OCI-LY1 (cell line): Measurements from ENCODE around the gene YAP1.

Experiments
- H2AFZ ChIP-seq: fragments of 200-600 bp; sonication (generic), shearing (Covaris generic); 2 replicates; pipeline ENCODE4 v1.6.0; 2014; ENCODE audit warnings: antibody characterized with exemption, mild to moderate bottlenecking, low read length
- H3F3A ChIP-seq: fragments of 200-600 bp; sonication (generic), shearing (Covaris generic); 2 replicates; pipeline ENCODE4 v1.6.0; 2014; ENCODE audit warnings: mild to moderate bottlenecking, antibody characterized with exemption, low read length, moderate library complexity; ENCODE audit not compliant: insufficient read depth
- H3K27ac ChIP-seq: fragments of 200-600 bp; sonication (generic); 2 replicates; pipeline ENCODE4 v1.5.1; 2014; ENCODE audit warnings: low read length, mixed run types, mild to moderate bottlenecking, low read depth; ENCODE audit not compliant: poor library complexity, severe bottlenecking
- H3K27me3 ChIP-seq: fragments of 200-600 bp; sonication (generic); 2 replicates; pipeline ENCODE4 v1.6.0; 2014; ENCODE audit warnings: antibody characterized with exemption, mild to moderate bottlenecking, low read length, moderate library complexity; ENCODE audit not compliant: insufficient read depth
- H3K36me3 ChIP-seq: fragments of 200-600 bp; sonication (generic); 2 replicates; pipeline ENCODE4 v1.6.1; 2014; ENCODE audit warnings: mild to moderate bottlenecking, antibody characterized with exemption, low read length, moderate library complexity, mixed read lengths; ENCODE audit not compliant: insufficient read depth
- H3K4me1 ChIP-seq: fragments of 200-600 bp; sonication (generic); 2 replicates; pipeline ENCODE4 v1.5.1; 2014; ENCODE audit warnings: mild to moderate bottlenecking, low read length, moderate library complexity; ENCODE audit not compliant: insufficient read depth, severe bottlenecking
- H3K4me2 ChIP-seq: fragments of 200-600 bp; sonication (generic), shearing (Covaris generic); 2 replicates; pipeline ENCODE4 v1.6.1; 2014; ENCODE audit warnings: low read length
- H3K4me3 ChIP-seq: fragments of 200-600 bp; sonication (generic); 2 replicates; pipeline ENCODE4 v1.5.1; 2014; ENCODE audit warnings: low read length, low read depth, mild to moderate bottlenecking, mixed read lengths; ENCODE audit not compliant: poor library complexity, severe bottlenecking
- H3K79me2 ChIP-seq: fragments of 200-600 bp; shearing (Covaris generic); 2 replicates; pipeline ENCODE4 v1.6.1; 2016; ENCODE audit warnings: mixed run types, low read length, mixed read lengths; ENCODE audit not compliant: insufficient read depth
- H3K9ac ChIP-seq: fragments of 200-600 bp; sonication (generic), shearing (Covaris generic); 2 replicates; pipeline ENCODE4 v1.6.1; 2014; ENCODE audit warnings: mild to moderate bottlenecking, low read length, mixed read lengths
- H3K9me2 ChIP-seq: fragments of 200-600 bp; sonication (generic), shearing (Covaris generic); 2 replicates; pipeline ENCODE4 v1.6.1; 2014; ENCODE audit warnings: low read depth, mild to moderate bottlenecking, low read length, mixed read lengths
- H3K9me3 ChIP-seq: fragments of 200-600 bp; shearing (Covaris generic); 2 replicates; pipeline ENCODE4 v1.6.1; 2014; ENCODE audit warnings: low read length, mixed read lengths
- H4K20me1 ChIP-seq: fragments of 200-600 bp; sonication (generic), shearing (Covaris generic); 2 replicates; pipeline ENCODE4 v1.6.0; 2016; ENCODE audit warnings: mild to moderate bottlenecking, low read length; ENCODE audit not compliant: insufficient read depth
- EZH2 ChIP-seq: fragments of 200-600 bp; sonication (generic), shearing (Covaris generic); IDR thresholded peaks from 2 replicates; pipeline ENCODE4 v1.8.0; 2017; ENCODE audit warnings: borderline replicate concordance, mixed run types, mild to moderate bottlenecking, antibody characterized with exemption, low read length, moderate library complexity, mixed read lengths
- TF ChIP-seq, protein P1 (sequence below): fragments of 200-600 bp; sonication (generic), shearing (Covaris generic); IDR thresholded peaks from 2 replicates; pipeline ENCODE4 v1.5.1; 2017; ENCODE audit warnings: mild to moderate bottlenecking, antibody characterized with exemption, low read length, moderate library complexity, mixed read lengths

Gene YAP1

DNA sequence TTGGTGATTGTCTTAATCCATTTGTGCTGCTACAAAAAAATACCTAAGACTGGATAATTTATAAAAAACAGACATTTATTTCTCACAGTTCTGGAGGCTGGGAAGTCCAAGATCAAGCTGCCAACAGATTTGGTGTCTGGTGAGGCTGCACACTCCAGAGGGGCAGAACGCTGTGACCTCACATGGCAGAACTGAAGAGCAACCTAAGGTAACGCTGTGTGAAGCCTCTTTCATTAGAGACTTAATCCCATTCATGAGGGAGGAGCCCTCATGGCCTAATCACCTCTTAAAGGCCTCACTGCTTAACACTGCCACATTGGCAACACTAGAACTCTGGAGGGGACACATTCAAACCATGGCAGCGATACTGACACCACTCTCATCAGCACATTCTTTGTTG is 164.4 kb downstream of the YAP1 start:
- no peaks in the 10 kb centered on the region; the same call in 1 of the 2 replicates for H3K36me3 ChIP-seq
- H3K9me2 ChIP-seq, result no peaks in the 10 kb centered on the region
- no peaks in the 10 kb centered on the region for H3K27me3 ChIP-seq
- TF ChIP-seq, protein P1, sequence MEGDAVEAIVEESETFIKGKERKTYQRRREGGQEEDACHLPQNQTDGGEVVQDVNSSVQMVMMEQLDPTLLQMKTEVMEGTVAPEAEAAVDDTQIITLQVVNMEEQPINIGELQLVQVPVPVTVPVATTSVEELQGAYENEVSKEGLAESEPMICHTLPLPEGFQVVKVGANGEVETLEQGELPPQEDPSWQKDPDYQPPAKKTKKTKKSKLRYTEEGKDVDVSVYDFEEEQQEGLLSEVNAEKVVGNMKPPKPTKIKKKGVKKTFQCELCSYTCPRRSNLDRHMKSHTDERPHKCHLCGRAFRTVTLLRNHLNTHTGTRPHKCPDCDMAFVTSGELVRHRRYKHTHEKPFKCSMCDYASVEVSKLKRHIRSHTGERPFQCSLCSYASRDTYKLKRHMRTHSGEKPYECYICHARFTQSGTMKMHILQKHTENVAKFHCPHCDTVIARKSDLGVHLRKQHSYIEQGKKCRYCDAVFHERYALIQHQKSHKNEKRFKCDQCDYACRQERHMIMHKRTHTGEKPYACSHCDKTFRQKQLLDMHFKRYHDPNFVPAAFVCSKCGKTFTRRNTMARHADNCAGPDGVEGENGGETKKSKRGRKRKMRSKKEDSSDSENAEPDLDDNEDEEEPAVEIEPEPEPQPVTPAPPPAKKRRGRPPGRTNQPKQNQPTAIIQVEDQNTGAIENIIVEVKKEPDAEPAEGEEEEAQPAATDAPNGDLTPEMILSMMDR, result no peak
- TF ChIP-seq EZH2, result no peak
- H3K4me3 ChIP-seq, result no peak overlapping the region
- H3K79me2 ChIP-seq, result no peaks in the 10 kb centered on the region
- no peak overlapping the region for H3K4me2 ChIP-seq
- H3K9me3 ChIP-seq, result no peaks in the 10 kb centered on the region
- H3K9ac ChIP-seq, result no peak overlapping the region
- no peak overlapping the region for H2AFZ ChIP-seq
- H3K4me1 ChIP-seq, result peaks cover 13% of the 10 kb centered on the region
- H3K27ac ChIP-seq, result no peak overlapping the region
- no peaks in the 10 kb centered on the region for H3F3A ChIP-seq
- no peaks in the 10 kb centered on the region for H4K20me1 ChIP-seq

DNA sequence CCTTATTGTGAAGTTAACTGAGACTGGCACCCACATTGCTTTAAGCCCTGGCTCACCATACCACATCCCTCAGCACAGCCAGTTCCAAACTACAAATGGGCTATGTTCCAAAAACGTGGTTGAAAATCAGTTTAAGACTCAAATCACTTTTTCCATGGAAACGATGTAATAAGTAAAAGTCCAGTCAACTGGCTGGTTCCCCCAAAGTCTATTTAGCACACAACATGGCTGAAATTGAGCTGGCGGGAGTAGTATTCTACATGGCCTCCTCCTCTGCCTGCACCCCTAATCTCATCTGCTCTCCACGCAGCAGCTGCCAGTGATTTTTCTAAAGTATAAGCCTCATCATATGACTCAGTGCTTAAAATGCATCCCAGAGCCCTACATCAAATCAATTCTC is 166.1 kb downstream of the YAP1 start:
- no peaks in the 10 kb centered on the region for H3K9me3 ChIP-seq
- no peaks in the 10 kb centered on the region for H3K27me3 ChIP-seq
- no peaks in the 10 kb centered on the region; the same call in 1 of the 2 replicates for H3K36me3 ChIP-seq
- H2AFZ ChIP-seq, result no peak overlapping the region
- no peak overlapping the region for H3K4me2 ChIP-seq
- TF ChIP-seq, protein P1, result no peak
- TF ChIP-seq EZH2, result no peak
- H3K9me2 ChIP-seq, result no peaks in the 10 kb centered on the region
- no peaks in the 10 kb centered on the region for H4K20me1 ChIP-seq
- no peak overlapping the region for H3K9ac ChIP-seq
- no peak overlapping the region for H3K4me3 ChIP-seq
- no peaks in the 10 kb centered on the region for H3F3A ChIP-seq
- peaks cover 24% of the 10 kb centered on the region for H3K4me1 ChIP-seq
- no peaks in the 10 kb centered on the region for H3K79me2 ChIP-seq
- H3K27ac ChIP-seq, result no peak overlapping the region

DNA sequence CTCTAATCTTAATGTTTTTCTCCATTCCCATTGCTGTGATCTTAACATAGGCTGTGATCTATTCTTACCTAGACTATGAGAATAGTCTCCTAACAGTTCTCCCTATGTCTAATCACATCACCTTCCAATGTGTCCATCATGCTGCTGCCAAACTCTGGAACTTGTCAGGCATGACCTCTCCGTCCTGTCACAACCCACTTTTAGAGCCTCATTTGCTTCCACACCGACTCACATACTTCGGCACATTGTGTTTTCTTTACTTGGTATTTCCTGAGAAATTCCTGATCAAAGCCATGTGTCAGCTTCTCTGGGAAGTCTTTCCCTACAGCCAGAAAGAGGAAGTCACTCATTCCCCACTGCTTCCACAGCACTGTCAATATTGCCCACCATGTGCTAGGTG is 166.5 kb downstream of the YAP1 start:
- H3K4me3 ChIP-seq, result no peak overlapping the region
- H4K20me1 ChIP-seq, result no peaks in the 10 kb centered on the region
- no peaks in the 10 kb centered on the region for H3F3A ChIP-seq
- no peak overlapping the region for H3K9ac ChIP-seq
- H3K4me1 ChIP-seq, result peaks cover 24% of the 10 kb centered on the region
- H3K79me2 ChIP-seq, result no peaks in the 10 kb centered on the region
- H3K9me3 ChIP-seq, result no peaks in the 10 kb centered on the region
- TF ChIP-seq, protein P1, result no peak
- TF ChIP-seq EZH2, result no peak
- H2AFZ ChIP-seq, result no peak overlapping the region
- no peaks in the 10 kb centered on the region for H3K9me2 ChIP-seq
- no peaks in the 10 kb centered on the region for H3K27me3 ChIP-seq
- no peak overlapping the region for H3K4me2 ChIP-seq
- no peak overlapping the region for H3K27ac ChIP-seq
- H3K36me3 ChIP-seq, result no peaks in the 10 kb centered on the region; the same call in 1 of the 2 replicates
